WTC11 (cell line): ENCODE measurements around the gene PFN1. TPM values are rescaled to one million over a fixed set of nuclear protein-coding genes. Genes with fewer than 3 reads are reported as not detected.
A peak's percentile ranks its signal among the peaks of the same experiment; 100 is the strongest.

Experiments
- ATAC-seq: fragments of 200-7000 bp; cut with Tn5 transposase; 2 replicates; pipeline ENCODE4 v1.10.0; 2021; ENCODE audit warnings: mild to moderate bottlenecking, moderate library complexity
- CTCF ChIA-PET: fragments of 300-600 bp; sonication (Branson Sonifier 250); formaldehyde crosslinking; loops from one replicate; lab custom pipeline; 2021; ENCODE audit warnings: antibody characterized with exemption; lab: Charles Lee
- POLR2A ChIA-PET: fragments of 350-600 bp; sonication (Branson Sonifier 250); formaldehyde crosslinking; loops from one replicate; lab custom pipeline; 2021; ENCODE audit warnings: antibody characterized with exemption; lab: Charles Lee
- DNase-seq: peaks from one replicate; pipeline ENCODE4 v3.0.0; 2021; ENCODE audit warnings: low spot score
- H3K27ac Mint-ChIP-seq: 2 replicates; pipeline ENCODE4 v1.8.0; 2021; ENCODE audit warnings: mixed read lengths
- H3K27me3 Mint-ChIP-seq: 2 replicates; pipeline ENCODE4 v1.8.0; 2021; ENCODE audit warnings: low read depth, mild to moderate bottlenecking, moderate library complexity, mixed read lengths
- H3K36me3 Mint-ChIP-seq: 2 replicates; pipeline ENCODE4 v1.8.0; 2021; ENCODE audit warnings: mixed read lengths
- H3K4me1 Mint-ChIP-seq: 2 replicates; pipeline ENCODE4 v1.8.0; 2022; ENCODE audit warnings: mixed read lengths
- H3K4me3 Mint-ChIP-seq: 2 replicates; pipeline ENCODE4 v1.8.0; 2021; ENCODE audit warnings: mild to moderate bottlenecking, moderate library complexity, mixed read lengths
- H3K9me3 Mint-ChIP-seq: 2 replicates; pipeline ENCODE4 v1.8.0; 2021; ENCODE audit warnings: mixed read lengths
- CBFB ChIP-seq: sonication (generic); formaldehyde crosslinking; IDR thresholded peaks from 2 replicates; pipeline ENCODE4 v1.8.1; 2022; ENCODE audit warnings: mild to moderate bottlenecking, low read depth, missing genetic modification reagents
- CREB1 ChIP-seq: sonication (generic); formaldehyde crosslinking; IDR thresholded peaks from 2 replicates; pipeline ENCODE4 v1.8.0; 2023; ENCODE audit warnings: mild to moderate bottlenecking, missing genetic modification reagents
- EMX1 ChIP-seq: fragments of 250-450 bp; sonication (Bioruptor Pico); IDR thresholded peaks from 2 replicates; pipeline ENCODE4 v1.8.0; 2021; ENCODE audit warnings: mild to moderate bottlenecking
- JUN ChIP-seq: sonication (generic); formaldehyde crosslinking; IDR thresholded peaks from 2 replicates; pipeline ENCODE4 v1.8.0; 2023; ENCODE audit warnings: mild to moderate bottlenecking, missing genetic modification reagents
- KAT7 ChIP-seq: sonication (generic); formaldehyde crosslinking; IDR thresholded peaks from 2 replicates; pipeline ENCODE4 v1.8.1; 2023; ENCODE audit warnings: missing genetic modification reagents, mild to moderate bottlenecking, borderline replicate concordance
- PRRX2 ChIP-seq: fragments of 250-450 bp; sonication (Bioruptor Pico); IDR thresholded peaks from 2 replicates; pipeline ENCODE4 v1.8.0; 2021; ENCODE audit warnings: mild to moderate bottlenecking
- RELA ChIP-seq: sonication (generic); formaldehyde crosslinking; IDR thresholded peaks from 2 replicates; pipeline ENCODE4 v1.8.1; 2022; ENCODE audit warnings: missing genetic modification reagents, mild to moderate bottlenecking, borderline replicate concordance
- SMAD3 ChIP-seq: sonication (generic); formaldehyde crosslinking; IDR thresholded peaks from 2 replicates; pipeline ENCODE4 v1.8.0; 2022; ENCODE audit warnings: missing genetic modification reagents, mild to moderate bottlenecking, borderline replicate concordance
- ZBTB21 ChIP-seq: sonication (generic); formaldehyde crosslinking; IDR thresholded peaks from 2 replicates; pipeline ENCODE4 v1.8.1; 2023; ENCODE audit warnings: mild to moderate bottlenecking, missing genetic modification reagents, borderline replicate concordance
- ZNF219 ChIP-seq: sonication (generic); formaldehyde crosslinking; IDR thresholded peaks from 2 replicates; pipeline ENCODE4 v1.8.0; 2023; ENCODE audit warnings: missing genetic modification reagents, mild to moderate bottlenecking, borderline replicate concordance
- ZNF232 ChIP-seq: sonication (generic); formaldehyde crosslinking; IDR thresholded peaks from 2 replicates; pipeline ENCODE4 v1.8.0; 2022; ENCODE audit warnings: mild to moderate bottlenecking, missing genetic modification reagents
- ZNF263 ChIP-seq: sonication (generic); formaldehyde crosslinking; IDR thresholded peaks from 2 replicates; pipeline ENCODE4 v1.8.1; 2022; ENCODE audit warnings: low read depth, mild to moderate bottlenecking, moderate library complexity, missing genetic modification reagents
- total RNA-seq: library from RNA; stranded (reverse); gene quantifications from 3 replicates; pipeline ENCODE4 v1.2.3, GENCODE V29; 2021
- TF ChIP-seq, protein P1 (sequence below): sonication (generic); formaldehyde crosslinking; IDR thresholded peaks from 2 replicates; pipeline ENCODE4 v1.8.0; 2023; ENCODE audit warnings: mild to moderate bottlenecking, missing genetic modification reagents
- TF ChIP-seq, protein P2 (sequence below): sonication (generic); formaldehyde crosslinking; IDR thresholded peaks from 2 replicates; pipeline ENCODE4 v1.8.1; 2023; ENCODE audit warnings: mild to moderate bottlenecking, moderate library complexity, missing genetic modification reagents
- TF ChIP-seq, protein P3 (sequence below): fragments of 250-450 bp; sonication (Bioruptor Pico); IDR thresholded peaks from 2 replicates; pipeline ENCODE4 v2.1.2; 2022; ENCODE audit warnings: mild to moderate bottlenecking, moderate library complexity
- TF ChIP-seq, protein P4 (sequence below): sonication (generic); formaldehyde crosslinking; IDR thresholded peaks from 2 replicates; pipeline ENCODE4 v1.8.0; 2023; ENCODE audit warnings: missing genetic modification reagents, mild to moderate bottlenecking, borderline replicate concordance
- TF ChIP-seq, protein P5 (sequence below): sonication (generic); formaldehyde crosslinking; IDR thresholded peaks from 2 replicates; pipeline ENCODE4 v1.8.0; 2022; ENCODE audit warnings: mild to moderate bottlenecking, missing genetic modification reagents
- TF ChIP-seq, protein P6 (sequence below): sonication (generic); formaldehyde crosslinking; IDR thresholded peaks from 2 replicates; pipeline ENCODE4 v1.8.0; 2023; ENCODE audit warnings: missing genetic modification reagents
- TF ChIP-seq, protein P7 (sequence below): fragments of 250-450 bp; sonication (Bioruptor Pico); IDR thresholded peaks from 2 replicates; pipeline ENCODE4 v1.9.0; 2021; ENCODE audit warnings: mild to moderate bottlenecking, borderline replicate concordance

PFN1 gene
- total RNA-seq, 1 experiment from 2014 or later, result 1,289 TPM

DNA sequence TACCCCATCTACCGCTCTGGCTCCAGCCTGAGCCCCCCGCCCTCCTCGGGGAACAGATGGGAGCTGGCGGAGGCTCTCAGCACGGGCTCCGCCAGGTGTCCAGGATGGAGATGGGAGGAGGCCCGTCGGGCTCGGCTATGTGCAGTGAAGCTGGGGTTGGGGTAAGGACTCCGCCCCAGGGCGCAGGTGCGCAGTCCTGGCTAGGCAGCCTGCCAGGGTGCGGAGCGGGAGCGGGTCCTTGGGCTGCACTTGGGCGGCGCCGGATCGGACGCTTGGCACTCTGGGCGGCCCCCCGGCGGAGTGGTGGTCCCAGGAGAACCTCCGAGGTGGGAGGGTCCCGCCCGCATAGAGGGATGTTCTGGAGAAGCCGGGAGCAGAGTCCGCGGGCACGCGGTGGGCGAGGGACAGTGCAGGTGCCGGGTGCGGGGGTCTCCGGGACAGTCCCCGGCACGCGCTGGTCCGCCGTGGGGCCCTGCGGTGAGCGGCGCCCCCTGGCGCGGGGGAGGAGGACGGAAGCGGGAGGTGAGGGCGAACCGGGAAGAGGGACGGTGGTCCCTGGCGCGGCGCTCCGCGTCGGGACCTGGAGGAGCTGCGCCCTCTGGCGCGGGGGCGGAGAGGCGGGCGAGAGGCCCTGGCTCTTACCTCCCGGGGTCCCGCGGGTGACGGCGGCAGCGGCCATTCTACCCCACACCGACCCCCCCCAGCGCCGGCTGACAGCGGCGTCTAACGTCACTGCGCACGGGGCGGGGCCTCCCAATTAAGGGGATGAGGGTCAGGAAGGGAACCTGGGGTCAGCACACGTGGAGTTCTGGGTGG, 38.8 kb upstream of the PFN1 start, which contains the start of gene CAMTA2 (continued):
- TF ChIP-seq, protein P1, sequence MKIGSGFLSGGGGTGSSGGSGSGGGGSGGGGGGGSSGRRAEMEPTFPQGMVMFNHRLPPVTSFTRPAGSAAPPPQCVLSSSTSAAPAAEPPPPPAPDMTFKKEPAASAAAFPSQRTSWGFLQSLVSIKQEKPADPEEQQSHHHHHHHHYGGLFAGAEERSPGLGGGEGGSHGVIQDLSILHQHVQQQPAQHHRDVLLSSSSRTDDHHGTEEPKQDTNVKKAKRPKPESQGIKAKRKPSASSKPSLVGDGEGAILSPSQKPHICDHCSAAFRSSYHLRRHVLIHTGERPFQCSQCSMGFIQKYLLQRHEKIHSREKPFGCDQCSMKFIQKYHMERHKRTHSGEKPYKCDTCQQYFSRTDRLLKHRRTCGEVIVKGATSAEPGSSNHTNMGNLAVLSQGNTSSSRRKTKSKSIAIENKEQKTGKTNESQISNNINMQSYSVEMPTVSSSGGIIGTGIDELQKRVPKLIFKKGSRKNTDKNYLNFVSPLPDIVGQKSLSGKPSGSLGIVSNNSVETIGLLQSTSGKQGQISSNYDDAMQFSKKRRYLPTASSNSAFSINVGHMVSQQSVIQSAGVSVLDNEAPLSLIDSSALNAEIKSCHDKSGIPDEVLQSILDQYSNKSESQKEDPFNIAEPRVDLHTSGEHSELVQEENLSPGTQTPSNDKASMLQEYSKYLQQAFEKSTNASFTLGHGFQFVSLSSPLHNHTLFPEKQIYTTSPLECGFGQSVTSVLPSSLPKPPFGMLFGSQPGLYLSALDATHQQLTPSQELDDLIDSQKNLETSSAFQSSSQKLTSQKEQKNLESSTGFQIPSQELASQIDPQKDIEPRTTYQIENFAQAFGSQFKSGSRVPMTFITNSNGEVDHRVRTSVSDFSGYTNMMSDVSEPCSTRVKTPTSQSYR (CRISPR knock-in tag), result 0 out of 2 replicates have a peak, but pooled peaks have one; percentile 15
- TF ChIP-seq JUN (CRISPR knock-in tag) (peak; percentile 42; the same call in 1 of the 2 replicates), CBFB (no peak), ZNF263 (CRISPR knock-in tag) (peak; percentile 24; the same call in 1 of the 2 replicates), RELA (CRISPR knock-in tag) (0 out of 2 replicates have a peak, but pooled peaks have one; percentile 34), KAT7 (CRISPR knock-in tag) (peak; percentile 27; the same call in 1 of the 2 replicates), ZBTB21 (peak; percentile 48; the same call in 1 of the 2 replicates), SMAD3 (no peak), ZNF219 (0 out of 2 replicates have a peak, but pooled peaks have one; percentile 75)
- TF ChIP-seq, protein P2, sequence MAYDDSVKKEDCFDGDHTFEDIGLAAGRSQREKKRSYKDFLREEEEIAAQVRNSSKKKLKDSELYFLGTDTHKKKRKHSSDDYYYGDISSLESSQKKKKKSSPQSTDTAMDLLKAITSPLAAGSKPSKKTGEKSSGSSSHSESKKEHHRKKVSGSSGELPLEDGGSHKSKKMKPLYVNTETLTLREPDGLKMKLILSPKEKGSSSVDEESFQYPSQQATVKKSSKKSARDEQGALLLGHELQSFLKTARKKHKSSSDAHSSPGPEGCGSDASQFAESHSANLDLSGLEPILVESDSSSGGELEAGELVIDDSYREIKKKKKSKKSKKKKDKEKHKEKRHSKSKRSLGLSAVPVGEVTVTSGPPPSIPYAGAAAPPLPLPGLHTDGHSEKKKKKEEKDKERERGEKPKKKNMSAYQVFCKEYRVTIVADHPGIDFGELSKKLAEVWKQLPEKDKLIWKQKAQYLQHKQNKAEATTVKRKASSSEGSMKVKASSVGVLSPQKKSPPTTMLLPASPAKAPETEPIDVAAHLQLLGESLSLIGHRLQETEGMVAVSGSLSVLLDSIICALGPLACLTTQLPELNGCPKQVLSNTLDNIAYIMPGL (CRISPR knock-in tag), result peak; percentile 97; the same call in 1 of the 2 replicates
- TF ChIP-seq, protein P3, sequence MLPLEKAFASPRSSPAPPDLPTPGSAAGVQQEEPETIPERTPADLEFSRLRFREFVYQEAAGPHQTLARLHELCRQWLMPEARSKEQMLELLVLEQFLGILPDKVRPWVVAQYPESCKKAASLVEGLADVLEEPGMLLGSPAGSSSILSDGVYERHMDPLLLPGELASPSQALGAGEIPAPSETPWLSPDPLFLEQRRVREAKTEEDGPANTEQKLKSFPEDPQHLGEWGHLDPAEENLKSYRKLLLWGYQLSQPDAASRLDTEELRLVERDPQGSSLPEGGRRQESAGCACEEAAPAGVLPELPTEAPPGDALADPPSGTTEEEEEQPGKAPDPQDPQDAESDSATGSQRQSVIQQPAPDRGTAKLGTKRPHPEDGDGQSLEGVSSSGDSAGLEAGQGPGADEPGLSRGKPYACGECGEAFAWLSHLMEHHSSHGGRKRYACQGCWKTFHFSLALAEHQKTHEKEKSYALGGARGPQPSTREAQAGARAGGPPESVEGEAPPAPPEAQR (CRISPR knock-in tag), result no peak
- TF ChIP-seq, protein P4, sequence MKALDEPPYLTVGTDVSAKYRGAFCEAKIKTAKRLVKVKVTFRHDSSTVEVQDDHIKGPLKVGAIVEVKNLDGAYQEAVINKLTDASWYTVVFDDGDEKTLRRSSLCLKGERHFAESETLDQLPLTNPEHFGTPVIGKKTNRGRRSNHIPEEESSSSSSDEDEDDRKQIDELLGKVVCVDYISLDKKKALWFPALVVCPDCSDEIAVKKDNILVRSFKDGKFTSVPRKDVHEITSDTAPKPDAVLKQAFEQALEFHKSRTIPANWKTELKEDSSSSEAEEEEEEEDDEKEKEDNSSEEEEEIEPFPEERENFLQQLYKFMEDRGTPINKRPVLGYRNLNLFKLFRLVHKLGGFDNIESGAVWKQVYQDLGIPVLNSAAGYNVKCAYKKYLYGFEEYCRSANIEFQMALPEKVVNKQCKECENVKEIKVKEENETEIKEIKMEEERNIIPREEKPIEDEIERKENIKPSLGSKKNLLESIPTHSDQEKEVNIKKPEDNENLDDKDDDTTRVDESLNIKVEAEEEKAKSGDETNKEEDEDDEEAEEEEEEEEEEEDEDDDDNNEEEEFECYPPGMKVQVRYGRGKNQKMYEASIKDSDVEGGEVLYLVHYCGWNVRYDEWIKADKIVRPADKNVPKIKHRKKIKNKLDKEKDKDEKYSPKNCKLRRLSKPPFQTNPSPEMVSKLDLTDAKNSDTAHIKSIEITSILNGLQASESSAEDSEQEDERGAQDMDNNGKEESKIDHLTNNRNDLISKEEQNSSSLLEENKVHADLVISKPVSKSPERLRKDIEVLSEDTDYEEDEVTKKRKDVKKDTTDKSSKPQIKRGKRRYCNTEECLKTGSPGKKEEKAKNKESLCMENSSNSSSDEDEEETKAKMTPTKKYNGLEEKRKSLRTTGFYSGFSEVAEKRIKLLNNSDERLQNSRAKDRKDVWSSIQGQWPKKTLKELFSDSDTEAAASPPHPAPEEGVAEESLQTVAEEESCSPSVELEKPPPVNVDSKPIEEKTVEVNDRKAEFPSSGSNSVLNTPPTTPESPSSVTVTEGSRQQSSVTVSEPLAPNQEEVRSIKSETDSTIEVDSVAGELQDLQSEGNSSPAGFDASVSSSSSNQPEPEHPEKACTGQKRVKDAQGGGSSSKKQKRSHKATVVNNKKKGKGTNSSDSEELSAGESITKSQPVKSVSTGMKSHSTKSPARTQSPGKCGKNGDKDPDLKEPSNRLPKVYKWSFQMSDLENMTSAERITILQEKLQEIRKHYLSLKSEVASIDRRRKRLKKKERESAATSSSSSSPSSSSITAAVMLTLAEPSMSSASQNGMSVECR (CRISPR knock-in tag), result peak; percentile 97; the same call in 1 of the 2 replicates
- TF ChIP-seq, protein P5, sequence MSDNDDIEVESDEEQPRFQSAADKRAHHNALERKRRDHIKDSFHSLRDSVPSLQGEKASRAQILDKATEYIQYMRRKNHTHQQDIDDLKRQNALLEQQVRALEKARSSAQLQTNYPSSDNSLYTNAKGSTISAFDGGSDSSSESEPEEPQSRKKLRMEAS (CRISPR knock-in tag), result peak; percentile 87

DNA sequence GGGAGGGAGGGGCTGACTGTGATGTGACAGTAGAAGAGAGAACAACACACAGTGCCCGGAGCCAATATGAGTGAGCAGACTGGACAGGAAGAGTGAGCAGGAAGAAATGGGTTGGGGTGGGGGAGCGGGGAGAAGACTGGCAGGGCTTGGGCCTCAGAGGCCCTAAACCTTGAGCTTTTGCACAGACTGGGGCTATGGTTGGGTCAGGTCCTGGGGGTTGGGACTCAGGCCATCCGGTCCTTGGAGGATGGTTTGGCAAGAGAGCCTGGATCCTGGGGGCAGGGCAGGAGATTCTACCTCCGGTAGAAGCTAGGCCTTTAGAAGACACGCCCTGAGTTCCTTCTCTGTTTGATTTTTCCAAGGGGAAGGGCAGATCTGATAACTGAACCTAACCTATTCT, 38.1 kb upstream of the PFN1 start:
- POLR2A ChIA-PET, result interaction anchor here (0.6 to 3.0 kb wide), 4 partner anchors 11 to 34 kb away, joined by 3 to 12 read pairs (median 3); partner anchors contain the start of genes INCA1 and KIF1C
- Mint-ChIP-seq H3K4me1 (peaks cover 25% of the 10 kb centered on the region), H3K27ac (no peak overlapping the region), H3K36me3 (no peaks in the 10 kb centered on the region), H3K9me3 (no peaks in the 10 kb centered on the region), H3K4me3 (peak overlapping the region; percentile 77), H3K27me3 (peaks cover 41% of the 10 kb centered on the region)
- DNase-seq (no peak), ATAC-seq (no peak)
- CTCF ChIA-PET, result interaction anchor here (0.6 to 4.0 kb wide), 14 partner anchors 10 to 670 kb away, joined by 3 to 27 read pairs (median 5); partner anchors contain the start of genes INCA1, KIF1C and SPAG7
- no peak for TF ChIP-seq PRRX2 (CRISPR knock-in tag)
- TF ChIP-seq ZNF232 (CRISPR knock-in tag), result no peak
- no peak for TF ChIP-seq CREB1
- TF ChIP-seq, protein P6, sequence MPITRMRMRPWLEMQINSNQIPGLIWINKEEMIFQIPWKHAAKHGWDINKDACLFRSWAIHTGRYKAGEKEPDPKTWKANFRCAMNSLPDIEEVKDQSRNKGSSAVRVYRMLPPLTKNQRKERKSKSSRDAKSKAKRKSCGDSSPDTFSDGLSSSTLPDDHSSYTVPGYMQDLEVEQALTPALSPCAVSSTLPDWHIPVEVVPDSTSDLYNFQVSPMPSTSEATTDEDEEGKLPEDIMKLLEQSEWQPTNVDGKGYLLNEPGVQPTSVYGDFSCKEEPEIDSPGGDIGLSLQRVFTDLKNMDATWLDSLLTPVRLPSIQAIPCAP (CRISPR knock-in tag), result no peak
- TF ChIP-seq EMX1, result no peak
- TF ChIP-seq, protein P7, sequence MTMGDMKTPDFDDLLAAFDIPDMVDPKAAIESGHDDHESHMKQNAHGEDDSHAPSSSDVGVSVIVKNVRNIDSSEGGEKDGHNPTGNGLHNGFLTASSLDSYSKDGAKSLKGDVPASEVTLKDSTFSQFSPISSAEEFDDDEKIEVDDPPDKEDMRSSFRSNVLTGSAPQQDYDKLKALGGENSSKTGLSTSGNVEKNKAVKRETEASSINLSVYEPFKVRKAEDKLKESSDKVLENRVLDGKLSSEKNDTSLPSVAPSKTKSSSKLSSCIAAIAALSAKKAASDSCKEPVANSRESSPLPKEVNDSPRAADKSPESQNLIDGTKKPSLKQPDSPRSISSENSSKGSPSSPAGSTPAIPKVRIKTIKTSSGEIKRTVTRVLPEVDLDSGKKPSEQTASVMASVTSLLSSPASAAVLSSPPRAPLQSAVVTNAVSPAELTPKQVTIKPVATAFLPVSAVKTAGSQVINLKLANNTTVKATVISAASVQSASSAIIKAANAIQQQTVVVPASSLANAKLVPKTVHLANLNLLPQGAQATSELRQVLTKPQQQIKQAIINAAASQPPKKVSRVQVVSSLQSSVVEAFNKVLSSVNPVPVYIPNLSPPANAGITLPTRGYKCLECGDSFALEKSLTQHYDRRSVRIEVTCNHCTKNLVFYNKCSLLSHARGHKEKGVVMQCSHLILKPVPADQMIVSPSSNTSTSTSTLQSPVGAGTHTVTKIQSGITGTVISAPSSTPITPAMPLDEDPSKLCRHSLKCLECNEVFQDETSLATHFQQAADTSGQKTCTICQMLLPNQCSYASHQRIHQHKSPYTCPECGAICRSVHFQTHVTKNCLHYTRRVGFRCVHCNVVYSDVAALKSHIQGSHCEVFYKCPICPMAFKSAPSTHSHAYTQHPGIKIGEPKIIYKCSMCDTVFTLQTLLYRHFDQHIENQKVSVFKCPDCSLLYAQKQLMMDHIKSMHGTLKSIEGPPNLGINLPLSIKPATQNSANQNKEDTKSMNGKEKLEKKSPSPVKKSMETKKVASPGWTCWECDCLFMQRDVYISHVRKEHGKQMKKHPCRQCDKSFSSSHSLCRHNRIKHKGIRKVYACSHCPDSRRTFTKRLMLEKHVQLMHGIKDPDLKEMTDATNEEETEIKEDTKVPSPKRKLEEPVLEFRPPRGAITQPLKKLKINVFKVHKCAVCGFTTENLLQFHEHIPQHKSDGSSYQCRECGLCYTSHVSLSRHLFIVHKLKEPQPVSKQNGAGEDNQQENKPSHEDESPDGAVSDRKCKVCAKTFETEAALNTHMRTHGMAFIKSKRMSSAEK (CRISPR knock-in tag), result no peak
